HepG2 (cell line): ENCODE results near the gene CDC37L1. TPM values are rescaled to one million over a fixed set of nuclear protein-coding genes. Genes with fewer than 3 reads are reported as not detected.

Experiments
- ARID3A ChIP-seq: IDR thresholded peaks from 2 replicates; pipeline ENCODE4 v1.6.1; 2012; ENCODE audit warnings: low read depth, low read length, improper control_type of control experiment
- ASH2L ChIP-seq: fragments of 300-600, 200-600 bp; sonication (generic); IDR thresholded peaks from 2 replicates; pipeline ENCODE4 v1.7.0; 2017; ENCODE audit warnings: low read depth, mild to moderate bottlenecking, moderate library complexity, mixed read lengths, low read length; ENCODE audit not compliant: insufficient read length
- CSRNP1 ChIP-seq: sonication (generic); formaldehyde crosslinking; IDR thresholded peaks from 2 replicates; pipeline ENCODE4 v1.8.1; 2023; ENCODE audit warnings: mild to moderate bottlenecking, missing genetic modification reagents
- HDAC1 ChIP-seq: sonication (generic); formaldehyde crosslinking; IDR thresholded peaks from 2 replicates; pipeline ENCODE4 v1.5.1; 2020; ENCODE audit warnings: mild to moderate bottlenecking, missing genetic modification reagents
- HNF4A ChIP-seq: sonication (generic); formaldehyde crosslinking; IDR thresholded peaks from 2 replicates; pipeline ENCODE4 v1.4.0; 2020; ENCODE audit warnings: missing genetic modification reagents
- KIAA2018 ChIP-seq: sonication (generic); formaldehyde crosslinking; IDR thresholded peaks from 2 replicates; pipeline ENCODE4 v1.5.0; 2020; ENCODE audit warnings: mild to moderate bottlenecking, missing genetic modification reagents, borderline replicate concordance
- KLF15 ChIP-seq: sonication (generic); formaldehyde crosslinking; IDR thresholded peaks from 2 replicates; pipeline ENCODE4 v1.8.1; 2023; ENCODE audit warnings: borderline replicate concordance, mild to moderate bottlenecking, inconsistent platforms, missing genetic modification reagents, mixed read lengths
- KMT2B ChIP-seq: IDR thresholded peaks from 2 replicates; pipeline ENCODE4 v1.6.1; 2016; ENCODE audit warnings: missing genetic modification reagents, missing compliant biosample characterization
- RAD51 ChIP-seq: fragments of 450-650 bp; IDR thresholded peaks from 2 replicates; pipeline ENCODE4 v1.6.1; 2016; ENCODE audit warnings: borderline replicate concordance
- SAFB2 ChIP-seq: sonication (generic); formaldehyde crosslinking; IDR thresholded peaks from 2 replicates; pipeline ENCODE4 v1.5.1; 2020; ENCODE audit warnings: missing genetic modification reagents, low read depth, mild to moderate bottlenecking, borderline replicate concordance
- TEAD3 ChIP-seq: optimal IDR thresholded peaks from 2 replicates; pipeline ENCODE3; 2016; ENCODE audit warnings: borderline replicate concordance
- ZNF331 ChIP-seq: sonication (generic); formaldehyde crosslinking; IDR thresholded peaks from 2 replicates; pipeline ENCODE4 v1.4.0; 2020; ENCODE audit warnings: missing genetic modification reagents
- ZNF343 ChIP-seq: sonication (generic); formaldehyde crosslinking; IDR thresholded peaks from 2 replicates; pipeline ENCODE4 v1.4.0; 2020; ENCODE audit warnings: mild to moderate bottlenecking, missing genetic modification reagents
- ZNF382 ChIP-seq: sonication (generic); formaldehyde crosslinking; IDR thresholded peaks from 2 replicates; pipeline ENCODE4 v1.5.0; 2020; ENCODE audit warnings: missing genetic modification reagents, mild to moderate bottlenecking, borderline replicate concordance
- ZNF644 ChIP-seq: IDR thresholded peaks from 2 replicates; pipeline ENCODE4 v1.6.1; 2016; ENCODE audit warnings: low read depth
- ZNF720 ChIP-seq: sonication (generic); formaldehyde crosslinking; IDR thresholded peaks from 2 replicates; pipeline ENCODE4 v1.4.0; 2020; ENCODE audit warnings: missing genetic modification reagents
- ZNF75D ChIP-seq: sonication (generic); formaldehyde crosslinking; IDR thresholded peaks from 2 replicates; pipeline ENCODE4 v1.8.1; 2023; ENCODE audit warnings: missing genetic modification reagents, mild to moderate bottlenecking, borderline replicate concordance
- ZNF850 ChIP-seq: sonication (generic); formaldehyde crosslinking; conservative IDR thresholded peaks from 2 replicates; pipeline ENCODE4 v1.9.0; 2021; ENCODE audit warnings: mild to moderate bottlenecking, missing genetic modification reagents
- polyA plus RNA-seq, 8 experiments: library from polyadenylated mRNA; depleted of rRNA in 3 of 8; stranded (reverse) in 7 of 8; unstranded in 1 of 8; fragments of >200 nt; fragmentation: Illumina TruSeq in 4 of 8; extraction: Trizol in 4 of 8; gene quantifications; 2 replicates each; pipeline versions ENCODE4 v1.2.1 to v1.2.3, GENCODE V29; 2011 to 2016; ENCODE audit warnings: low read depth in 4 of 8, missing spikeins in 1 of 8, mixed read lengths in 1 of 8; ENCODE audit not compliant: insufficient read depth in 1 of 8
- total RNA-seq, 5 experiments: library from RNA; depleted of rRNA; stranded (reverse); fragments of >200 nt; fragmentation: Illumina TruSeq; extraction: Trizol; gene quantifications; 2 replicates each; pipeline ENCODE4 v1.2.3, GENCODE V29; 2016; ENCODE audit warnings: low read depth in 1 of 5

The CDC37L1 gene
- total and polyA plus RNA-seq, 2 of the 13 experiments (the other 11 are each of a cell fraction or from before 2014, with no cell fraction given), result 5.5 to 17.0 TPM

GRCh38 chr9:4679268-4680172 lies at the start of gene CDC37L1 (continued):
- no peak for TF ChIP-seq KLF15 (CRISPR knock-in tag)
- no peak for TF ChIP-seq RAD51
- TF ChIP-seq KIAA2018 (CRISPR knock-in tag), result 0 out of 2 replicates have a peak, but pooled peaks have one; percentile 93
- peak; percentile 94 for TF ChIP-seq ASH2L
- no peak for TF ChIP-seq ZNF75D (CRISPR knock-in tag)
- TF ChIP-seq ZNF331 (CRISPR knock-in tag), result peak; percentile 73; the same call in 1 of the 2 replicates
- peak; percentile 88 for TF ChIP-seq HDAC1 (CRISPR knock-in tag)
- peak; percentile 94 for TF ChIP-seq KMT2B (CRISPR knock-in tag)
- TF ChIP-seq TEAD3 (CRISPR knock-in tag), result peak; percentile 71
- TF ChIP-seq ZNF644 (CRISPR knock-in tag), result no peak
- TF ChIP-seq ZNF720, result no peak
- peak; percentile 87 for TF ChIP-seq SAFB2
- TF ChIP-seq HNF4A (CRISPR knock-in tag), result no peak
- no peak; the same call in 1 of the 2 replicates for TF ChIP-seq ARID3A
- TF ChIP-seq ZNF343 (CRISPR knock-in tag), result peak; percentile 88; the same call in 1 of the 2 replicates
- TF ChIP-seq ZNF850 (CRISPR knock-in tag), result no peak
- TF ChIP-seq CSRNP1 (CRISPR knock-in tag), result peak; percentile 87
- no peak for TF ChIP-seq ZNF382 (CRISPR knock-in tag)
